CD14-positive monocyte (primary cell): ENCODE results near the gene GUCY1A1. TPM values are rescaled to one million over a fixed set of nuclear protein-coding genes. Genes with fewer than 3 reads are reported as not detected.

Experiments
- DNase-seq, 3 donors: peaks; one replicate each; pipeline ENCODE4 v3.0.0-alpha.2; 2011 to 2022
- H2AFZ ChIP-seq: 2 replicates; pipeline ENCODE4 v1.6.0; 2012; ENCODE audit warnings: mild to moderate bottlenecking, low read depth, low read length, inconsistent platforms; ENCODE audit not compliant: insufficient read depth, poor library complexity, severe bottlenecking
- H3K27ac ChIP-seq, 2 donors: 1 replicate in 1 of 2; 2 replicates in 1 of 2; pipeline ENCODE4 v1.5.1; 2012 to 2013; ENCODE audit warnings: low read length in 2 of 2, control low read depth in 1 of 2, inconsistent platforms in 1 of 2, low read depth in 1 of 2, mild to moderate bottlenecking in 1 of 2
- H3K27me3 ChIP-seq, 2 donors: one replicate each; pipeline versions ENCODE4 v1.6.0 to v1.6.1; 2011 to 2013; ENCODE audit warnings: low read length in 2 of 2; ENCODE audit not compliant: control insufficient read depth in 2 of 2, insufficient read depth in 2 of 2
- H3K36me3 ChIP-seq, 2 donors: replicated peaks in 1 of 2; 1 replicate in 1 of 2; 2 replicates in 1 of 2; pipeline versions ENCODE4 v1.5.1 to v1.6.1; 2012 to 2013; ENCODE audit warnings: low read length in 2 of 2, control low read depth in 1 of 2, inconsistent platforms in 1 of 2, mild to moderate bottlenecking in 1 of 2; ENCODE audit not compliant: insufficient read depth in 2 of 2, control insufficient read depth in 1 of 2
- H3K4me1 ChIP-seq, 2 donors: 1 replicate in 1 of 2; 2 replicates in 1 of 2; pipeline versions ENCODE4 v1.5.1 to v1.6.1; 2012 to 2013; ENCODE audit warnings: low read length in 2 of 2, control low read depth in 1 of 2, inconsistent platforms in 1 of 2, mild to moderate bottlenecking in 1 of 2, moderate library complexity in 1 of 2; ENCODE audit not compliant: insufficient read depth in 2 of 2, control insufficient read depth in 1 of 2
- H3K4me2 ChIP-seq: replicated peaks from 2 replicates; pipeline ENCODE3; 2012; ENCODE audit warnings: low read length, moderate library complexity, mild to moderate bottlenecking; ENCODE audit not compliant: poor library complexity, severe bottlenecking; ENCODE audit errors: extremely low read depth
- H3K4me3 ChIP-seq, 3 experiments: fragments of 200-600 bp in 1 of 3; sonication (generic) in 1 of 3; replicated peaks in 1 of 3; 1 replicate in 2 of 3; 2 replicates in 1 of 3; pipeline ENCODE4 v1.5.1; 2011 to 2013; ENCODE audit warnings: low read length in 3 of 3, mild to moderate bottlenecking in 3 of 3, control low read depth in 2 of 3, low read depth in 2 of 3, inconsistent platforms in 1 of 3, moderate library complexity in 1 of 3
- H3K79me2 ChIP-seq: 2 replicates; pipeline ENCODE4 v1.6.0; 2012; ENCODE audit warnings: mild to moderate bottlenecking, control low read depth, inconsistent platforms, low read length, moderate library complexity; ENCODE audit not compliant: insufficient read depth
- H3K9ac ChIP-seq: 2 replicates; pipeline ENCODE4 v1.6.0; 2017; ENCODE audit warnings: low read length, mild to moderate bottlenecking; ENCODE audit not compliant: insufficient read depth, poor library complexity, severe bottlenecking
- H3K9me3 ChIP-seq, 2 donors: replicated peaks in 1 of 2; 1 replicate in 1 of 2; 2 replicates in 1 of 2; pipeline versions ENCODE4 v1.5.1 to v1.6.1; 2012 to 2013; ENCODE audit warnings: low read length in 2 of 2, control low read depth in 1 of 2; ENCODE audit not compliant: control insufficient read depth in 1 of 2, insufficient read depth in 1 of 2
- H4K20me1 ChIP-seq: 2 replicates; pipeline ENCODE4 v1.6.0; 2012; ENCODE audit warnings: mild to moderate bottlenecking, low read length, control low read depth, moderate library complexity; ENCODE audit not compliant: insufficient read depth
- H3K27ac Mint-ChIP-seq, 7 donors: one replicate each; pipeline ENCODE4 v1.8.0; 2020; ENCODE audit warnings: mild to moderate bottlenecking in 7 of 7, mixed read lengths in 7 of 7, moderate library complexity in 6 of 7, inconsistent platforms in 2 of 7
- H3K27me3 Mint-ChIP-seq, 3 donors: one replicate each; pipeline ENCODE4 v1.8.0; 2021 to 2022; ENCODE audit warnings: low read depth in 3 of 3, mild to moderate bottlenecking in 3 of 3, mixed read lengths in 3 of 3, moderate library complexity in 3 of 3, inconsistent platforms in 1 of 3
- H3K36me3 Mint-ChIP-seq, 2 donors: one replicate each; pipeline ENCODE4 v1.8.0; 2020; ENCODE audit warnings: mixed read lengths in 2 of 2, inconsistent platforms in 1 of 2, mild to moderate bottlenecking in 1 of 2
- H3K4me1 Mint-ChIP-seq: one replicate; pipeline ENCODE4 v1.8.0; 2020; ENCODE audit warnings: mild to moderate bottlenecking, mixed read lengths
- H3K4me3 Mint-ChIP-seq, 2 donors: one replicate each; pipeline ENCODE4 v1.8.0; 2020; ENCODE audit warnings: mild to moderate bottlenecking in 2 of 2, mixed read lengths in 2 of 2, moderate library complexity in 1 of 2
- H3K9me3 Mint-ChIP-seq, 7 donors: one replicate each; pipeline ENCODE4 v1.8.0; 2020 to 2022; ENCODE audit warnings: mixed read lengths in 7 of 7, mild to moderate bottlenecking in 6 of 7, moderate library complexity in 6 of 7, inconsistent platforms in 2 of 7
- CTCF ChIP-seq: fragments of 200-600 bp; IDR thresholded peaks from one replicate; pipeline ENCODE4 v1.8.0; 2022; ENCODE audit warnings: antibody characterized with exemption, mild to moderate bottlenecking
- WGBS: methylation state at CpG from one replicate; pipeline ENCODE4 v1.1.5; 2013; ENCODE audit warnings: missing lambda C conversion rate; ENCODE audit not compliant: insufficient coverage; 5-methylcytosine and 5-hydroxymethylcytosine counted together
- intact Hi-C, 2 donors: fragments of 100-400 bp; cut with micrococcal nuclease; formaldehyde crosslinking; loops; one replicate each; pipeline versions ENCODE4 v1.15.0 to v1.15.1; 2023
- polyA plus RNA-seq, 3 donors: library from polyadenylated mRNA; depleted of rRNA in 1 of 3; unstranded in 2 of 3; stranded (reverse) in 1 of 3; fragments of 300-500 nt in 2 of 3; fragments of >200 nt in 1 of 3; fragmentation: Illumina TruSeq in 2 of 3; gene quantifications; 1 replicate in 2 of 3; 2 replicates in 1 of 3; pipeline ENCODE4 v1.2.3, GENCODE V29; 2012 to 2021

Gene GUCY1A1
- polyA plus RNA-seq, 3 donors = 0.88 to 1.2 (median 0.95) TPM

- whole genome bisulfite sequencing = no CpG with 5 or more reads among the region's 1 CpG
Observed at GRCh38 chr4:155713911-155714310, 47.3 kb downstream of the GUCY1A1 start.

GRCh38 chr4:155722336-155722735 lies 55.7 kb downstream of the GUCY1A1 start:
- no peaks in the 10 kb centered on the region for H3K36me3 Mint-ChIP-seq
- no peaks in the 10 kb centered on the region for H4K20me1 ChIP-seq
- no CpG with 5 or more reads among the region's 1 CpG for WGBS
- H3K4me1 Mint-ChIP-seq = no peaks in the 10 kb centered on the region
- H3K9me3 ChIP-seq = no peaks in the 10 kb centered on the region
- no peak overlapping the region for H3K4me3 Mint-ChIP-seq
- intact Hi-C loops = no loop called here
- H3K4me3 ChIP-seq = no peak overlapping the region
- no peak overlapping the region for H3K27ac ChIP-seq
- no peaks in the 10 kb centered on the region for H3K9me3 Mint-ChIP-seq
- H3K27me3 ChIP-seq = no peaks in the 10 kb centered on the region
- no peak overlapping the region for H3K9ac ChIP-seq
- H3K27me3 Mint-ChIP-seq = peaks cover 0 to 2% (median 2%) of the 10 kb centered on the region in 3 donors
- H2AFZ ChIP-seq = no peak overlapping the region
- DNase-seq = no peak
- H3K4me2 ChIP-seq = no peak overlapping the region
- no peaks in the 10 kb centered on the region for H3K36me3 ChIP-seq
- TF ChIP-seq CTCF = no peak
- no peak overlapping the region for H3K27ac Mint-ChIP-seq
- H3K79me2 ChIP-seq = no peaks in the 10 kb centered on the region
- no peaks in the 10 kb centered on the region for H3K4me1 ChIP-seq

More at GRCh38 chr4:155713911-155714310, 47.3 kb downstream of the GUCY1A1 start:
- Mint-ChIP-seq H3K27me3 (no peaks in the 10 kb centered on the region), H3K27ac (no peak overlapping the region), H3K36me3 (no peaks in the 10 kb centered on the region), H3K4me1 (peaks cover 8% of the 10 kb centered on the region), H3K9me3 (peaks cover 0 to 3% (median 0%) of the 10 kb centered on the region in 7 donors), H3K4me3 (no peak overlapping the region)
- H3K27ac ChIP-seq = no peak overlapping the region
- peaks cover 3 to 5% of the 10 kb centered on the region in 2 donors for H3K4me1 ChIP-seq
- no peak overlapping the region for H2AFZ ChIP-seq
- no peak for DNase-seq
- no peak overlapping the region for H3K9ac ChIP-seq
- no peaks in the 10 kb centered on the region for H3K79me2 ChIP-seq
- H4K20me1 ChIP-seq = no peaks in the 10 kb centered on the region
- TF ChIP-seq CTCF = no peak
- no peaks in the 10 kb centered on the region for H3K36me3 ChIP-seq
- H3K27me3 ChIP-seq = no peaks in the 10 kb centered on the region
- no peak overlapping the region for H3K4me3 ChIP-seq
- intact Hi-C loops = no loop called here
- no peak overlapping the region for H3K4me2 ChIP-seq
- H3K9me3 ChIP-seq = no peaks in the 10 kb centered on the region
